MG63 (cell line): Measurements from ENCODE around the gene CLDN3. TPM values are rescaled to one million over a fixed set of nuclear protein-coding genes. Genes with fewer than 3 reads are reported as not detected.
"Not testable (repeated sequence)": the region's sequence is repeated elsewhere in the genome, so short reads cannot be mapped to it uniquely, and the experiment has no call there.

ENCODE experiments used
- DNase-seq: peaks from one replicate; pipeline ENCODE4 v3.0.0-alpha.2; 2020
- H3K27me3 ChIP-seq: fragments of 250-450 bp; sonication (Bioruptor Pico); 2 replicates; pipeline ENCODE4 v1.5.1; 2020; ENCODE audit warnings: mild to moderate bottlenecking, moderate library complexity
- H3K36me3 ChIP-seq: fragments of 250-450 bp; sonication (Bioruptor Pico); 2 replicates; pipeline ENCODE4 v1.5.1; 2020; ENCODE audit warnings: mild to moderate bottlenecking, moderate library complexity
- H3K4me3 ChIP-seq: fragments of 250-450 bp; sonication (Bioruptor Pico); 2 replicates; pipeline ENCODE4 v1.5.1; 2020; ENCODE audit warnings: mild to moderate bottlenecking, moderate library complexity
- H3K9me3 ChIP-seq: fragments of 250-450 bp; sonication (Bioruptor Pico); 2 replicates; pipeline ENCODE4 v1.5.1; 2020; ENCODE audit warnings: mild to moderate bottlenecking, moderate library complexity
- total RNA-seq: library from RNA; depleted of rRNA; stranded (reverse); fragments of >200 nt; shearing (Covaris generic); gene quantifications from 2 replicates; pipeline ENCODE4 v1.2.3, GENCODE V29; 2014; ENCODE audit warnings: low replicate concordance; rRNA removed

CLDN3 gene, protein sequence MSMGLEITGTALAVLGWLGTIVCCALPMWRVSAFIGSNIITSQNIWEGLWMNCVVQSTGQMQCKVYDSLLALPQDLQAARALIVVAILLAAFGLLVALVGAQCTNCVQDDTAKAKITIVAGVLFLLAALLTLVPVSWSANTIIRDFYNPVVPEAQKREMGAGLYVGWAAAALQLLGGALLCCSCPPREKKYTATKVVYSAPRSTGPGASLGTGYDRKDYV
- total RNA-seq: not detected in 2 replicates

DNA sequence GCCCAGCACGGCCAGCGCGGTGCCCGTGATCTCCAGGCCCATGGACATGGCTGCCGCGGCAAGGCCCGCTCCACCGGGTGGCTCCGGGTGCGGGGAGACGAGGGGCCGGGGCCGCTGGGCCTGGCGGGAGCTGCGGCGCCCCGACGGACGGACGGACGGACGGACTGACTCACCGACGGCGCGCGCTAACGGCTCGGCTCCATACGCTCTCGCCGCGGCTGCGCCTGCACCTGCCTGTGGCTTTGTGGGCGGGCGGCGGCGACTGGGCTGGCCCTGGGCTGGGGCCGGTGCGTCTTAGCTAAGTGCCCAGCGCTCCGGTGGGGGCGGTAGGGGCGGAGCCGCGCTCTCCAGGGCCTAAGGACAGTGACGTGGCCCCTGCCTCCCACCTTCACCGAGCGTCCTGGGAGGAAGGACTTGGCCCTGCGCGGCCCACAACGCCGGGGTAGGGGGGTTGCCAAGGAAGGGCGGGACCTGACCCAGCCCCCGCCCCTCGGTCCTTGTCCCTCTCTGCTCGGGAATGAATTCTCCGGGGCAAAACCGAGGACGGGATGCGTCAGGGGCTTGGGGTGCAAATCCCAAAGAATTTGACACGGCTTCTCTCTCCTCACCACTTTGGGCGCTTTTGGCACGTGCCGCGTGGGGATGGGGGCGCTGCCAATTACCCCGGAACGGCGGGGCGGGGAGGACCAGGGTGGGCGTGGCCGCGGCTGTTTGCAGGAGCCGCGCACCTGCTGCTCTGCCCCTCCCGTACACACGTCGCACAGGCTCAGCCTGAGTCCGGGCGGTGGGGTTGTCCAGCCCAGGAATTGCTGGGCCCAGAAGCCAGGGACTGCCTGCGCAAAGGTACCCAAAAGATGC, at the start of gene CLDN3:
CLDN3 (minus strand) TSS at position 269 of the 858 bp plus-strand sequence; CDS start at position 48, 221 bp downstream.
- no peak for DNase-seq
- Histone ChIP-seq H3K9me3 (no peaks in the 10 kb centered on the region), H3K27me3 (no peaks in the 10 kb centered on the region), H3K4me3 (no peak within 1 kb of the TSS), H3K36me3 (no peaks in the 10 kb centered on the region)

DNA sequence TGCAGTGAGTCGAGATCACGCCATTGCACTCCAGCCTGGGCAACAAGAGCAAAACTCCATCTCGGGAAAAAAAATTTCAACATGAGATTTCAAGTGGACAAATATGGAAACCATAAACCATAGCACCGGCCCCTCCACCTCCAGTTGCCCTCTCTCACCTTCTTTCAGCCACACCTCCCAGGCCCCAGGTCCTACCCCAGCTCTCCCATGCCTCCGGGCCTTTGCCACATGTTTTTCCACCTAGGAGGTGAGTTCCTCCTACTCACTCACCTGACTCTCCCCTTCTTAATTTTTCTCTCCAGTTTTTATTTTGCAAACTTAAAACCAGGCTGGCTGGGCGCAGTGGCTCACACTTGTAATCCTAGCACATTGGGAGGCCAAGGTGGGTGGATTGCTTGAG, 47.1 kb upstream of the CLDN3 start:
- Histone ChIP-seq H3K36me3 (no peaks in the 10 kb centered on the region), H3K27me3 (no peaks in the 10 kb centered on the region), H3K9me3 (no peaks in the 10 kb centered on the region), H3K4me3 (no peak overlapping the region)
- DNase-seq: no peak

DNA sequence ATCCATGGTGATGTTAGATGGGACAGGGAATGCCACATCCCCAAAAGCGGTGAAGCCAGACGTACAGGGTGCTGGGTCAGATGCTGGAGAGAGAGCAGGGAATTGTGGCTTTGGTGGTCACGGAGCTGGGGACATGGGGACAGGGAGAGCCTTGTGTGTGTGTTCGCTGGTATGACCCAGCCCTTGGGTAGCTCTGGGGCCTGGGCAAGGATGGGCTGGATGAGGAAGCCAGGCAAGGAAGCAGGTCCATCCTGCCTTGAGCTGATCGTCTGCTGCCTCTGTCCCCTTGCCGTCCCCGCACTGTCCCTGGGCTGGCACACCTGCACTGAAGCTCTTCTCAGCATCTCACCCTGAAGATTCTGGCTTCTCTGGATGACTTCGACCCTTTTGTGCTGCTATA, 45.4 kb upstream of the CLDN3 start:
- Histone ChIP-seq H3K9me3 (no peaks in the 10 kb centered on the region), H3K4me3 (no peak overlapping the region), H3K36me3 (no peaks in the 10 kb centered on the region), H3K27me3 (no peaks in the 10 kb centered on the region)
- DNase-seq: no peak

DNA sequence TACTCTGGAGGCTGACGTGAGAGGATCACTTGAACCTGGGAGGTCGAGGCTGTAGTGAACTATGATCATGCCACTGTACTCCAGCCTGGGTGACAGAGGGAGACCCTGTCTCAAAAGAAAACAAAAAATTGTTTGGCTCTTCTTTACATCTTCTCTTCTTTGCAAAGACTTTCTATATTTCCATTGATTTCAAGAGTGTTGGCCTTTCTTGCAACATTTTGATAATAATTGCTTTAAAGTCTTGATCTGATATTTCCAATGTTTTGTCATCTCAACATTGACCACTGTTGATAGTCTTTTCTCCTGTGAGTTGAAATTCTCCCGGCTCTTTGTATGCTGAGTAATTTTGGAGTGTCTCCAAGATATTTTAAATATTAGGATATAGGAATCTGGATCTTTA, 42.9 kb upstream of the CLDN3 start:
- DNase-seq: no peak

DNA sequence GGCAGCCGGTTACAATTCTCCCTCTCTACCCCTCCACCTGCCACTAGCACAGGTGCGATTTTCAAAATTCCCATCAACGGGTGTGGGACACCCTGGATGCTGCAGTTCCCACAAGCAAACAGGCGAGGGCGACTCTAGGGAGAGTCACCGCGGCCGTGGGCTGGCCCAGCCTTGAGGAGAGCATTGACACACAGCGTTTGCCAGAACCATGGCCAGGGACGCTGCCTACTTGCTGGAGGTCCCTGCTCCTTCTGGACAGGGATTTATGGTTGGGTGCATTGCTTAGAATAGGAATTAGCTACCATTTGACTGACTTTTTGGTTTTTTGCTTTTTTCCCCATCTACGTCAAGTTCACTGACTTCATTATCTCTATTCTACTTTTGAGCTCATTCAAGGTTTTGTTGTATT, 41.7 kb upstream of the CLDN3 start:
- H3K4me3 ChIP-seq: no peak overlapping the region
- H3K27me3 ChIP-seq: no peaks in the 10 kb centered on the region
- H3K9me3 ChIP-seq: no peaks in the 10 kb centered on the region
- no peaks in the 10 kb centered on the region for H3K36me3 ChIP-seq
- no peak for DNase-seq

More for the DNA sequence above, 42.9 kb upstream of the CLDN3 start:
- H3K9me3 ChIP-seq: no peaks in the 10 kb centered on the region
- no peaks in the 10 kb centered on the region for H3K36me3 ChIP-seq
- H3K27me3 ChIP-seq: no peaks in the 10 kb centered on the region
- H3K4me3 ChIP-seq: no peak overlapping the region

DNA sequence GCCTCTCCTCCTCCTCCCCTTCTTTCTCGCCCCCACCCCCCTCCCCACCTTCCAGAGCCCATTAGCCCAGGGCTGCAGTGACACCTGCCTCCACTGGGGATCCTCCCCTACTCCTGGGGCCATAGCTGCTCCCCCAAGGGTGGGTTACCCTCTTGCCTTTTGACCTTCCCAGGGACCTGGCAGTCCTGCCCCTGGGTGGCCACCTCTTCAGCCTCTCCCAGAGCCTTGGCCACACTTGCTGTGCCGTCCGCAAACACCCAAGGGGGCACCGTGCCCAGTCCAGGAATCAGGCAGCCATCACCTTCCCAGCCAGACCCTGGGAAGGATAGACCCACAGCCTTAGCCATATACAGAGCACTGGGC, 40.9 kb upstream of the CLDN3 start:
- H3K27me3 ChIP-seq: no peaks in the 10 kb centered on the region
- no peak overlapping the region for H3K4me3 ChIP-seq
- no peaks in the 10 kb centered on the region for H3K36me3 ChIP-seq
- H3K9me3 ChIP-seq: no peaks in the 10 kb centered on the region
- no peak for DNase-seq

DNA sequence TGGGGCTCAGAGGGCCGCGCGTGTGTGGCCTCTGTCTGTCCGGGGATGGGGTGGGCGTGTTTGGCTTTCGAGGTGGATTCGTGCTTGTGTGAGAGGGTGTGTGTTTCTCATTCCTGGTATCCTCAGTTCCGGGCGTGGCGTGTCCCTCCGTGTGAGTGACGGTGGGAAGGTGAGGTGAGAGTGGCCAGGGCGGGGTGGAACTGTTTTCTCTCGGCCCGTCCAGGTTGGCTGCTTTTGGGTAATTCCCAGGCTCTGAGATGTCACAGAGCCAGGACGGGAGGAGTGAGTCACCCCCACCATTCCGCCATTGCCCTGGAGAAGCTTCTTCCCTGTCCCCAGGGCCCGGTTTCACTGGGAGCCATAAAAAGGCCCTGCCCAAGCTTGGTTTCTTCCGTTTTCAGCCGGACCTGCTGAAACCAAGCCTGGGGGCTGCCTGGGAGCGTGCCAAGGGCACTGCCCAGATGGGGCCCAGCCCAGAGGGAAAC, 39.4 kb upstream of the CLDN3 start:
- no peaks in the 10 kb centered on the region for H3K27me3 ChIP-seq
- no peaks in the 10 kb centered on the region for H3K9me3 ChIP-seq
- H3K36me3 ChIP-seq: no peaks in the 10 kb centered on the region
- DNase-seq: no peak
- no peak overlapping the region for H3K4me3 ChIP-seq

DNA sequence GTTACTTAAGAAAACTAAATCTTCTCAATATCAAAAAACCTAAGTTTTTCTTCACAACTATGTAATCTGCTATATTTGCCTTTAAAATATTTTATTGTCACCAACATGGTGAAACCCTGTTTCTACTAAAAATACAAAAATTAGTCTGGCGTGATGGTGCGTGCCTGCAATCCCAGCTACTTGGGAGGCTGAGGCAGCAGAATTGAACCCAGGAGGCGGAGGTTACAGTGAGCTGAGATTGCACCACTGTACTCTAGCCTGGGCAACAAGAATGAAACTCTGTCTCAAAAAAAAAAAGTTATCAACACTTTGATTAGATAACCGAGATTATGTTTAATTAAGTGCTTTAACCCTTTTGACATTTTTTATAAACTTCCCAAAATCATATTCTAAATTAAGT, 32.4 kb upstream of the CLDN3 start:
- Histone ChIP-seq H3K4me3 (no peak overlapping the region), H3K27me3 (no peaks in the 10 kb centered on the region), H3K36me3 (no peaks in the 10 kb centered on the region), H3K9me3 (no peaks in the 10 kb centered on the region)
- no peak for DNase-seq

DNA sequence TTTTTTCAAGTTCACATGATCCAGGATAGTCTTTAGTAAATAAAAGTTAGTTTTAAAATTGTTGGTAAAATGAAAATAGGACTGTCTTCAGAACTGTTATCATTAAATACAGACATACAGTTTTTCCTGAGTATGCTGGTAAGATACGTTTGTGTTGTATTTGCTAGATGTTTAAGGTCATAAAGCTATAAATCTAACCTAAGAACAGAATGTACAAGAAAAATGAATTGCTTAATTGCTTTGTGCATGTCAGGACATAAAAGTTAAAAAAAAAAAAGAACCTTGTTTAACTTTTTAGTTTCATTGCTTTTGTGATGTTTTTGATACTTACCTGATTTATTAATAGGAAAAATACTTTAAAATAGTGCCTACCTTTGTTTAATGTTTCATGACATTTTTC, 31.5 kb upstream of the CLDN3 start:
- Histone ChIP-seq H3K27me3 (no peaks in the 10 kb centered on the region), H3K4me3 (no peak overlapping the region), H3K36me3 (no peaks in the 10 kb centered on the region), H3K9me3 (no peaks in the 10 kb centered on the region)
- DNase-seq: no peak

DNA sequence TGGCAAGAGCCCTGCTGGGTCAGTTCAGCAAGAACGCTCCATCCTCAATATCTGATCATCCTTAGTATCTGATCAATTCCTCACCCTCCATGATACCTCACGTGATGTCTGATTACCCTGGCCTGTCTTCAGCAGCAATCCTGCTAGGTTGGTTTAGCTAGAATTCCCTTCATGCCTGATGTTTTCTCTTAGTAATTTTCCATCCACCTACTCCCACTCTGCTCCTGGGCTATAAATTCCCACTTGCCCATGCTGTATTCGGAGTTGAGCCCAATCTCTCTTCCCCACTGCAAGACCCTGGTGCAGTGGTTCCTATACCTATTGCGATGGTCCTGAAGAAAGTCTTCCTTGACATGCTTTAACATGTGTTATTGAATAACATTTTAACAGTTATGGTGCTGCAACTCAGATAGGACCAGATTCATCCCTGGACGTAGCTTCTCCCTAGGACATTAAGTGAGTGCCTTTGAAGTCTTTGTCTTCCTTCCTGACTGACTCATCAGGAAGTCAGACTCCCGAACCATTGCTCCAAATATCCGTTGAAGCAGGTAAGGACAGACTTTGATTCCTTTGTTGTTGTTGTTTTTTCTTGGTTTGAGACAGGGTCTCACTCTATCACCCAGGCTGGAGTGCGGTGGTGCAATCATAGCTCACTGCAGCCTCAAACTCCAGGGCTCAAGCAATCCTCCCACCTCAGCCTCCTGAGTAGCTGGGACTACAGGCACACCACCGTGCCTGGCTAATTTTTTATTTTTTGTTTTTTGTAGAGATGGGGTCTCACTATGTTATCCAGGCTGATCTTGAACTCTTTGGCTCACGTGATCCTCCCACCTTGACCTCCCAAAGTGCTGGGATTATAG, 29.4 kb upstream of the CLDN3 start:
- Histone ChIP-seq H3K9me3 (no peaks in the 10 kb centered on the region), H3K4me3 (no peak overlapping the region), H3K27me3 (no peaks in the 10 kb centered on the region), H3K36me3 (no peaks in the 10 kb centered on the region)
- no peak for DNase-seq

DNA sequence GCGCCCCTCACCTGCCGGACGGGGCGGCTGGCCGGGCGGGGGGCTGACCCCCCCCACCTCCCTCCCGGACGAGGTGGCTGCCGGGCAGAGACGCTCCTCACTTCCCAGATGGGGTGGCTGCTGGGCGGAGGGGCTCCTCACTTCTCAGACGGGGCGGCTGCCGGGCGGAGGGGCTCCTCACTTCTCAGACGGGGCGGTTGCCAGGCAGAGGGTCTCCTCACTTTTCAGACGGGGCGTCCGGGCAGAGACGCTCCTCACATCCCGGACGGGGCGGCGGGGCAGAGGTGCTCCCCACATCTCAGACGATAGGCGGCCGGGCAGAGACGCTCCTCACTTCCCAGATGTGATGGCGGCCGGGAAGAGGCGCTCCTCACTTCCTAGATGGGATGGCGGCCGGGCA, 27.1 kb upstream of the CLDN3 start:
- not testable (repeated sequence) for H3K27me3 ChIP-seq, H3K4me3 ChIP-seq

DNA sequence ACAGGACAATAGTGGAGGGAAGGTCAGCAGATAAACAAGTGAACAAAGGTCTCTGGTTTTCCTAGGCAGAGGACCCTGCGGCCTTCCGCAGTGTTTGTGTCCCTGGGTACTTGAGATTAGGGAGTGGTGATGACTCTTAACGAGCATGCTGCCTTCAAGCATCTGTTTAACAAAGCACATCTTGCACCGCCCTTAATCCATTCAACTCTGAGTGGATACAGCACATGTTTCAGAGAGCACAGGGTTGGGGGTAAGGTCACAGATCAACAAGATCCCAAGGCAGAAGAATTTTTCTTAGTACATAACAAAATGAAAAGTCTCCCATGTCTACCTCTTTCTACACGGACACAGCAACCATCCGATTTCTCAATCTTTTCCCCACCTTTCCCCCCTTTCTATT, 26.6 kb upstream of the CLDN3 start:
- H3K4me3 ChIP-seq, DNase-seq, H3K9me3 ChIP-seq, H3K36me3 ChIP-seq, H3K27me3 ChIP-seq: not testable (repeated sequence)

More for the DNA sequence above, 27.1 kb upstream of the CLDN3 start:
- H3K36me3 ChIP-seq, H3K9me3 ChIP-seq, DNase-seq: not testable (repeated sequence)

DNA sequence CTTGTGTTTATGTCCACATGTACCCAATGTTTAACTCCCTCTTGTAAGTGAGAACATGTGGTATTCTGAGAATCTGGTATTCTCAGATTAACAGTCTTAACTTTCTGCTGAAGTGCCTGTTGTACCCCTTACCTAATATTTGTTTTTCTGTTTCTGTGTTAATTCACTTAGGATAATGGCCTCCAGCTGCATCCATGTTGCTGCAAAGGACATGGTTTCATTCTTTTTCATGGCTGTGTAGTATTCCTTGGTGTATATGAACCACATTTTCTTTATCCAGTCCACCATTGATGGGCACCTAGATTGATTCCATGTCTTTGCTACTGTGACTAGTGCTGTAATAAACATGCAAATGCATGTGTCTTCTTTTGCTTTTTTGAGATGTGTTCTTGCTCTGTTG, 25.1 kb upstream of the CLDN3 start:
- not testable (repeated sequence) for H3K36me3 ChIP-seq, H3K4me3 ChIP-seq, H3K27me3 ChIP-seq, H3K9me3 ChIP-seq, DNase-seq

DNA sequence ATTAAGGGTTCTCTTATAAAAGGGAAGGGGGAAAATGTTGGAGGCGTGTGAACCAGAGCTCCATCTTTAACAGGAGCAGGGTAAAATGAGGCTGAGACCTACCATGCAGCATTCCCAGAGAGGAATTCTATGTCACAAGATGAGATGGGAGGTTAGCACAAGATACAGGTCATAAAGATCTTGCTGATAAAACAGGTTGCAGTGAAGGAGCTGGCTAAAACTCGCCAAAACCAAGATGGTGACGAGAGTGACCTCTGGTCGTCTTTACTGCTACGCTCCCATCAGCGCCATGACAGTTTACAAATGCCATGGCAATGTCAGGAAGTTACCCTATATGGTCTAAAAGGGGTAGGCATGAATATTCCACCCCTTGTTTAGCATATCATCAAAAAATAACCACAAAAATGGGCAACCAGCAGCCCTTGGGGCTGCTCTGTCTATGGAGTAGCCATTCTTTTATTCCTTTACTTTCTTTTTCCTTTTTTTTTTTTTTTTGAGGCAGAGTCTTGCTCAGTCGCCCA, 21.2 kb upstream of the CLDN3 start:
- H3K36me3 ChIP-seq, H3K4me3 ChIP-seq, H3K9me3 ChIP-seq, H3K27me3 ChIP-seq, DNase-seq: not testable (repeated sequence)

DNA sequence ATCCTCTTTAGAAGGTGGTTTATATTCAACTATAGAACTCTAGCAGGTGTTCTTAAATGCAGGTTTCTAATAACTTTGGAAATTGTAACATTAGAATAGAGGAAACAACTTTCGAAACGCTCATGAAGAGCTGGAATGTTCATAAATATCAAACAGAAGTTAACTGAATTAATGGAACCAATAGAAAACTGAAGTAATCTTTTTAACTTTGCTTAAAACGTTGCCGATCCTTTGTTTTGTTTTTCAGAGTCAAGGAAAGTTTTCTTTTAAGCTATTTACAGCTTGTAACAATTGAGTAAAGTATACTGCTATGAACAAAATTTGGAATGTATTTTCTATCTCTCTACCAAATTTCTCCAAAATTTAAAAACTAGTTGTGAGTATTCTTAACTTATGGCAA, 19.0 kb upstream of the CLDN3 start:
- Histone ChIP-seq H3K9me3 (no peaks in the 10 kb centered on the region), H3K27me3 (no peaks in the 10 kb centered on the region), H3K36me3 (no peaks in the 10 kb centered on the region), H3K4me3 (no peak overlapping the region)
- DNase-seq: no peak

DNA sequence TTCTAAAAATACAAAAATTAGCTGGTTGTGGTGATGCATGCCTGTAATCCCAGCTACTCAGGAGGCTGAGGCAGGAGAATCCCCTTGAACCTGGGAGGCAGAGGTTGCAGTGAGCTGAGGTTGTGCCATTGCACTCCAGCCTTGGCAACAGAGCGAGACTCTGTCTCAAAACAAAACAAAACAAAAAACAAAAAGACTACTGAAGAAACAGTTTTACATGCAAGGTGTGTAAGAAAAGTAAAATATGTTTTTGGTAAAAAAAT, 17.6 kb upstream of the CLDN3 start:
- DNase-seq, H3K4me3 ChIP-seq, H3K9me3 ChIP-seq, H3K27me3 ChIP-seq, H3K36me3 ChIP-seq: not testable (repeated sequence)

DNA sequence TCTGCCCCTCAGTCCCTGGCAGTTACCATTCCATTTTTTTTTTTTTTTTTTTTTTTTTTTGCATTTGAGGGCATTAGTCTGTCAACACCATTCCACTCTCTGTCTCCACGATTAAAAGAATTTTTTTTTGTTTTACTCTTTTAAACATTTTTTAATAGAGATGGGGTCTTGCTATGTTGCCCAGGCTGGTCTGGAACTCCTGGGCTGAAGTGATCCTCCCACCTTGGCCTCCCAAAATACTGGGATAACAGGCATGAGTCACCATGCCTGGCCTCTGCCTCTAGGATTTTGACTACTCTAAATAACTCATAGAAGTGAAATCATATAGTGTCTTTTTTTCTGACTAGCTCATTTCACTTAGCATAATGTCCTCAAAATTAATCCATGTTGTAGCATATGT, 16.5 kb upstream of the CLDN3 start:
- Histone ChIP-seq H3K36me3 (no peaks in the 10 kb centered on the region), H3K9me3 (no peaks in the 10 kb centered on the region), H3K4me3 (no peak overlapping the region), H3K27me3 (no peaks in the 10 kb centered on the region)
- peak; percentile 21 for DNase-seq
